ENCODE data around the gene TMOD1. TPM values are rescaled to one million over a fixed set of nuclear protein-coding genes. Genes with fewer than 3 reads are reported as not detected.

Gene TMOD1
- total and polyA plus RNA-seq, 2 experiments from 2014 or later: 0.69 to 4.5 TPM

DNA sequence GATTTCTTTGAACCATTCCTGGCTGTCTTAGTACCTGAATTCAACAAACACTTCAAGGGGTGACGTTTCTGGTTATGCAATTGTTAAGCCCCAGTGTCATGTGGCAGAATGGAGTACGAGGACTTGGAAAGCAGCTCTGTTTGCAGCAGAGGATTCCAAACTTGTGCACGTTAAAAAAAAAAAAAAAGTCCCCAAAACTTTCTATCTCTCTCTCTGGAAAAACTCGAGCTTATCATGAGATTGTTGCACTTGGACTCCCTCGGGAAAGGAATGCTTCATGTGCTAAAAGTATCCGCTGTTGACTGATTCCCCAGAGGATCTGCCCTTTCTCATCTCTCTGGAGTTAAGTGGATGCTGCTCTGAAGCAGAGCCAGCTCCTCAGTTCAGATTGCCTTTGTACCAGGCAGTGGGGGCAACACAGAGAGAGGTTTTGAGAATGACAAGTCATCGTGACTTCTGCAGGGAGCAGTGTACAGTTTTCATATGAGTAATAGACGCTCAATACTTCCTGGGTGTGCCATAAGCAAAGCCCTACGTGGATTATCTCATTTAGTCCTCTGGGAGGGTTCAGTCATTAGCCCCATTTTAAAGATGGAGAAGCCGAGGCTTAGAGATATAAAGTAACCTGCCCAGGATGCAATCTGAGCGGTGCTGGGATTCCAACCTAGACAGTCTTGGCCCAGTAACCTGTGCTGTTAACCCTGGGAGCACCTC lies 28.1 kb downstream of the TMOD1 start:
- Histone ChIP-seq H3K79me2 (replicated peaks; ENCODE audit: insufficient read depth) (no peaks in the 10 kb centered on the region), H3K27ac (ENCODE audit: low read depth) (no peak overlapping the region), H4K20me1 (replicated peaks; ENCODE audit: insufficient read depth) (no peaks in the 10 kb centered on the region), H3K4me2 (no peak overlapping the region), H3K9me2 (ENCODE audit: insufficient read depth) (no peaks in the 10 kb centered on the region), H3F3A (replicated peaks; ENCODE audit: low read depth) (no peaks in the 10 kb centered on the region), H3K27me3 (ENCODE audit: insufficient read depth) (no peaks in the 10 kb centered on the region), H3K36me3 (ENCODE audit: insufficient read depth) (no peaks in the 10 kb centered on the region), H2AFZ (no peak overlapping the region), H3K4me3 (no peak overlapping the region), H3K4me1 (ENCODE audit: insufficient read depth) (peaks cover 16% of the 10 kb centered on the region)
- H3K4me1 Mint-ChIP-seq: peaks cover 32% of the 10 kb centered on the region
- H3K27ac Mint-ChIP-seq: no peak overlapping the region
- peaks cover 12% of the 10 kb centered on the region for H3K27me3 Mint-ChIP-seq (ENCODE audit: insufficient read depth, low read depth, poor library complexity)
- DNase-seq (ENCODE audit: low spot score) (no peak), ATAC-seq (no peak)
- no peak for TF ChIP-seq STAT1 (IDR thresholded peaks at IDR 0.05; ENCODE audit: unreplicated experiment)
- no peak for TF ChIP-seq EZH2 (IDR thresholded peaks at IDR 0.05; ENCODE audit: low read depth, unreplicated experiment)
- no peak for TF ChIP-seq ZNF331 (CRISPR knock-in tag; IDR thresholded peaks at IDR 0.05; ENCODE audit: low read depth)
- no peak for TF ChIP-seq ZNF114 (CRISPR knock-in tag; IDR thresholded peaks at IDR 0.05)
- no peak for TF ChIP-seq POLR2AphosphoS5 (IDR thresholded peaks at IDR 0.05; ENCODE audit: low read depth)
- no peak for TF ChIP-seq EZH2phosphoT487 (IDR thresholded peaks at IDR 0.05; ENCODE audit: unreplicated experiment)
- TF ChIP-seq CREB1 (CRISPR knock-in tag; IDR thresholded peaks at IDR 0.05; ENCODE audit: low read depth): no peak
- TF ChIP-seq, protein P1, sequence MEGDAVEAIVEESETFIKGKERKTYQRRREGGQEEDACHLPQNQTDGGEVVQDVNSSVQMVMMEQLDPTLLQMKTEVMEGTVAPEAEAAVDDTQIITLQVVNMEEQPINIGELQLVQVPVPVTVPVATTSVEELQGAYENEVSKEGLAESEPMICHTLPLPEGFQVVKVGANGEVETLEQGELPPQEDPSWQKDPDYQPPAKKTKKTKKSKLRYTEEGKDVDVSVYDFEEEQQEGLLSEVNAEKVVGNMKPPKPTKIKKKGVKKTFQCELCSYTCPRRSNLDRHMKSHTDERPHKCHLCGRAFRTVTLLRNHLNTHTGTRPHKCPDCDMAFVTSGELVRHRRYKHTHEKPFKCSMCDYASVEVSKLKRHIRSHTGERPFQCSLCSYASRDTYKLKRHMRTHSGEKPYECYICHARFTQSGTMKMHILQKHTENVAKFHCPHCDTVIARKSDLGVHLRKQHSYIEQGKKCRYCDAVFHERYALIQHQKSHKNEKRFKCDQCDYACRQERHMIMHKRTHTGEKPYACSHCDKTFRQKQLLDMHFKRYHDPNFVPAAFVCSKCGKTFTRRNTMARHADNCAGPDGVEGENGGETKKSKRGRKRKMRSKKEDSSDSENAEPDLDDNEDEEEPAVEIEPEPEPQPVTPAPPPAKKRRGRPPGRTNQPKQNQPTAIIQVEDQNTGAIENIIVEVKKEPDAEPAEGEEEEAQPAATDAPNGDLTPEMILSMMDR (conservative IDR thresholded peaks at IDR 0.05; ENCODE audit: low read depth in 2 of 2): no peak
- no peak for TF ChIP-seq JUNB (IDR thresholded peaks at IDR 0.05; ENCODE audit: unreplicated experiment)
- TF ChIP-seq, protein P2, sequence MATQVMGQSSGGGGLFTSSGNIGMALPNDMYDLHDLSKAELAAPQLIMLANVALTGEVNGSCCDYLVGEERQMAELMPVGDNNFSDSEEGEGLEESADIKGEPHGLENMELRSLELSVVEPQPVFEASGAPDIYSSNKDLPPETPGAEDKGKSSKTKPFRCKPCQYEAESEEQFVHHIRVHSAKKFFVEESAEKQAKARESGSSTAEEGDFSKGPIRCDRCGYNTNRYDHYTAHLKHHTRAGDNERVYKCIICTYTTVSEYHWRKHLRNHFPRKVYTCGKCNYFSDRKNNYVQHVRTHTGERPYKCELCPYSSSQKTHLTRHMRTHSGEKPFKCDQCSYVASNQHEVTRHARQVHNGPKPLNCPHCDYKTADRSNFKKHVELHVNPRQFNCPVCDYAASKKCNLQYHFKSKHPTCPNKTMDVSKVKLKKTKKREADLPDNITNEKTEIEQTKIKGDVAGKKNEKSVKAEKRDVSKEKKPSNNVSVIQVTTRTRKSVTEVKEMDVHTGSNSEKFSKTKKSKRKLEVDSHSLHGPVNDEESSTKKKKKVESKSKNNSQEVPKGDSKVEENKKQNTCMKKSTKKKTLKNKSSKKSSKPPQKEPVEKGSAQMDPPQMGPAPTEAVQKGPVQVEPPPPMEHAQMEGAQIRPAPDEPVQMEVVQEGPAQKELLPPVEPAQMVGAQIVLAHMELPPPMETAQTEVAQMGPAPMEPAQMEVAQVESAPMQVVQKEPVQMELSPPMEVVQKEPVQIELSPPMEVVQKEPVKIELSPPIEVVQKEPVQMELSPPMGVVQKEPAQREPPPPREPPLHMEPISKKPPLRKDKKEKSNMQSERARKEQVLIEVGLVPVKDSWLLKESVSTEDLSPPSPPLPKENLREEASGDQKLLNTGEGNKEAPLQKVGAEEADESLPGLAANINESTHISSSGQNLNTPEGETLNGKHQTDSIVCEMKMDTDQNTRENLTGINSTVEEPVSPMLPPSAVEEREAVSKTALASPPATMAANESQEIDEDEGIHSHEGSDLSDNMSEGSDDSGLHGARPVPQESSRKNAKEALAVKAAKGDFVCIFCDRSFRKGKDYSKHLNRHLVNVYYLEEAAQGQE (IDR thresholded peaks at IDR 0.05; ENCODE audit: unreplicated experiment): no peak
- TF ChIP-seq, protein P3, sequence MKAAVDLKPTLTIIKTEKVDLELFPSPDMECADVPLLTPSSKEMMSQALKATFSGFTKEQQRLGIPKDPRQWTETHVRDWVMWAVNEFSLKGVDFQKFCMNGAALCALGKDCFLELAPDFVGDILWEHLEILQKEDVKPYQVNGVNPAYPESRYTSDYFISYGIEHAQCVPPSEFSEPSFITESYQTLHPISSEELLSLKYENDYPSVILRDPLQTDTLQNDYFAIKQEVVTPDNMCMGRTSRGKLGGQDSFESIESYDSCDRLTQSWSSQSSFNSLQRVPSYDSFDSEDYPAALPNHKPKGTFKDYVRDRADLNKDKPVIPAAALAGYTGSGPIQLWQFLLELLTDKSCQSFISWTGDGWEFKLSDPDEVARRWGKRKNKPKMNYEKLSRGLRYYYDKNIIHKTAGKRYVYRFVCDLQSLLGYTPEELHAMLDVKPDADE (IDR thresholded peaks at IDR 0.05): no peak
- no peak for TF ChIP-seq NANOG (IDR thresholded peaks at IDR 0.05; ENCODE audit: borderline replicate concordance)
- TF ChIP-seq, protein P4, sequence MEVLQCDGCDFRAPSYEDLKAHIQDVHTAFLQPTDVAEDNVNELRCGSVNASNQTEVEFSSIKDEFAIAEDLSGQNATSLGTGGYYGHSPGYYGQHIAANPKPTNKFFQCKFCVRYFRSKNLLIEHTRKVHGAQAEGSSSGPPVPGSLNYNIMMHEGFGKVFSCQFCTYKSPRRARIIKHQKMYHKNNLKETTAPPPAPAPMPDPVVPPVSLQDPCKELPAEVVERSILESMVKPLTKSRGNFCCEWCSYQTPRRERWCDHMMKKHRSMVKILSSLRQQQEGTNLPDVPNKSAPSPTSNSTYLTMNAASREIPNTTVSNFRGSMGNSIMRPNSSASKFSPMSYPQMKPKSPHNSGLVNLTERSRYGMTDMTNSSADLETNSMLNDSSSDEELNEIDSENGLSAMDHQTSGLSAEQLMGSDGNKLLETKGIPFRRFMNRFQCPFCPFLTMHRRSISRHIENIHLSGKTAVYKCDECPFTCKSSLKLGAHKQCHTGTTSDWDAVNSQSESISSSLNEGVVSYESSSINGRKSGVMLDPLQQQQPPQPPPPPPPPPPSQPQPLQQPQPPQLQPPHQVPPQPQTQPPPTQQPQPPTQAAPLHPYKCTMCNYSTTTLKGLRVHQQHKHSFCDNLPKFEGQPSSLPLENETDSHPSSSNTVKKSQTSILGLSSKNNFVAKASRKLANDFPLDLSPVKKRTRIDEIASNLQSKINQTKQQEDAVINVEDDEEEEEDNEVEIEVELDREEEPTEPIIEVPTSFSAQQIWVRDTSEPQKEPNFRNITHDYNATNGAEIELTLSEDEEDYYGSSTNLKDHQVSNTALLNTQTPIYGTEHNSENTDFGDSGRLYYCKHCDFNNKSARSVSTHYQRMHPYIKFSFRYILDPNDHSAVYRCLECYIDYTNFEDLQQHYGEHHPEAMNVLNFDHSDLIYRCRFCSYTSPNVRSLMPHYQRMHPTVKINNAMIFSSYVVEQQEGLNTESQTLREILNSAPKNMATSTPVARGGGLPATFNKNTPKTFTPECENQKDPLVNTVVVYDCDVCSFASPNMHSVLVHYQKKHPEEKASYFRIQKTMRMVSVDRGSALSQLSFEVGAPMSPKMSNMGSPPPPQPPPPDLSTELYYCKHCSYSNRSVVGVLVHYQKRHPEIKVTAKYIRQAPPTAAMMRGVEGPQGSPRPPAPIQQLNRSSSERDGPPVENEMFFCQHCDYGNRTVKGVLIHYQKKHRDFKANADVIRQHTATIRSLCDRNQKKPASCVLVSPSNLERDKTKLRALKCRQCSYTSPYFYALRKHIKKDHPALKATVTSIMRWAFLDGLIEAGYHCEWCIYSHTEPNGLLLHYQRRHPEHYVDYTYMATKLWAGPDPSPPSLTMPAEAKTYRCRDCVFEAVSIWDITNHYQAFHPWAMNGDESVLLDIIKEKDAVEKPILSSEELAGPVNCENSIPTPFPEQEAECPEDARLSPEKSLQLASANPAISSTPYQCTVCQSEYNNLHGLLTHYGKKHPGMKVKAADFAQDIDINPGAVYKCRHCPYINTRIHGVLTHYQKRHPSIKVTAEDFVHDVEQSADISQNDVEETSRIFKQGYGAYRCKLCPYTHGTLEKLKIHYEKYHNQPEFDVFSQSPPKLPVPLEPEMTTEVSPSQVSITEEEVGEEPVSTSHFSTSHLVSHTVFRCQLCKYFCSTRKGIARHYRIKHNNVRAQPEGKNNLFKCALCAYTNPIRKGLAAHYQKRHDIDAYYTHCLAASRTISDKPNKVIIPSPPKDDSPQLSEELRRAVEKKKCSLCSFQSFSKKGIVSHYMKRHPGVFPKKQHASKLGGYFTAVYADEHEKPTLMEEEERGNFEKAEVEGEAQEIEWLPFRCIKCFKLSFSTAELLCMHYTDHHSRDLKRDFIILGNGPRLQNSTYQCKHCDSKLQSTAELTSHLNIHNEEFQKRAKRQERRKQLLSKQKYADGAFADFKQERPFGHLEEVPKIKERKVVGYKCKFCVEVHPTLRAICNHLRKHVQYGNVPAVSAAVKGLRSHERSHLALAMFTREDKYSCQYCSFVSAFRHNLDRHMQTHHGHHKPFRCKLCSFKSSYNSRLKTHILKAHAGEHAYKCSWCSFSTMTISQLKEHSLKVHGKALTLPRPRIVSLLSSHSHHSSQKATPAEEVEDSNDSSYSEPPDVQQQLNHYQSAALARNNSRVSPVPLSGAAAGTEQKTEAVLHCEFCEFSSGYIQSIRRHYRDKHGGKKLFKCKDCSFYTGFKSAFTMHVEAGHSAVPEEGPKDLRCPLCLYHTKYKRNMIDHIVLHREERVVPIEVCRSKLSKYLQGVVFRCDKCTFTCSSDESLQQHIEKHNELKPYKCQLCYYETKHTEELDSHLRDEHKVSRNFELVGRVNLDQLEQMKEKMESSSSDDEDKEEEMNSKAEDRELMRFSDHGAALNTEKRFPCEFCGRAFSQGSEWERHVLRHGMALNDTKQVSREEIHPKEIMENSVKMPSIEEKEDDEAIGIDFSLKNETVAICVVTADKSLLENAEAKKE (CRISPR knock-in tag; IDR thresholded peaks at IDR 0.05): no peak
- no peaks in the 10 kb centered on the region for H3K9me3 Mint-ChIP-seq
- no peaks in the 10 kb centered on the region for H3K36me3 Mint-ChIP-seq (ENCODE audit: low read depth)
- H3K4me3 Mint-ChIP-seq: no peak overlapping the region

Measured in GM23338 (cell line).